WTC11 (cell line): ENCODE measurements around the gene PTPRU. TPM values are rescaled to one million over a fixed set of nuclear protein-coding genes. Genes with fewer than 3 reads are reported as not detected.

Experiments used
- ATAC-seq: fragments of 200-7000 bp; cut with Tn5 transposase; 2 replicates; pipeline ENCODE4 v1.10.0; 2021; ENCODE audit warnings: mild to moderate bottlenecking, moderate library complexity
- CTCF ChIA-PET: fragments of 300-600 bp; sonication (Branson Sonifier 250); formaldehyde crosslinking; loops from one replicate; lab custom pipeline; 2021; ENCODE audit warnings: antibody characterized with exemption; lab: Charles Lee
- POLR2A ChIA-PET: fragments of 350-600 bp; sonication (Branson Sonifier 250); formaldehyde crosslinking; loops from one replicate; lab custom pipeline; 2021; ENCODE audit warnings: antibody characterized with exemption; lab: Charles Lee
- DNase-seq: peaks from one replicate; pipeline ENCODE4 v3.0.0; 2021; ENCODE audit warnings: low spot score
- H3K27ac Mint-ChIP-seq: 2 replicates; pipeline ENCODE4 v1.8.0; 2021; ENCODE audit warnings: mixed read lengths
- H3K27me3 Mint-ChIP-seq: 2 replicates; pipeline ENCODE4 v1.8.0; 2021; ENCODE audit warnings: low read depth, mild to moderate bottlenecking, moderate library complexity, mixed read lengths
- H3K36me3 Mint-ChIP-seq: 2 replicates; pipeline ENCODE4 v1.8.0; 2021; ENCODE audit warnings: mixed read lengths
- H3K4me1 Mint-ChIP-seq: 2 replicates; pipeline ENCODE4 v1.8.0; 2022; ENCODE audit warnings: mixed read lengths
- H3K4me3 Mint-ChIP-seq: 2 replicates; pipeline ENCODE4 v1.8.0; 2021; ENCODE audit warnings: mild to moderate bottlenecking, moderate library complexity, mixed read lengths
- H3K9me3 Mint-ChIP-seq: 2 replicates; pipeline ENCODE4 v1.8.0; 2021; ENCODE audit warnings: mixed read lengths
- GABPB1 ChIP-seq: sonication (generic); formaldehyde crosslinking; IDR thresholded peaks from 2 replicates; pipeline ENCODE4 v1.8.1; 2023; ENCODE audit warnings: mild to moderate bottlenecking, missing genetic modification reagents
- GRHL2 ChIP-seq: fragments of 250-450 bp; sonication (Bioruptor Pico); IDR thresholded peaks from 2 replicates; pipeline ENCODE4 v1.8.0; 2022; ENCODE audit warnings: mild to moderate bottlenecking, moderate library complexity; ENCODE audit not compliant: insufficient replicate concordance, severe bottlenecking
- JUN ChIP-seq: sonication (generic); formaldehyde crosslinking; IDR thresholded peaks from 2 replicates; pipeline ENCODE4 v1.8.0; 2023; ENCODE audit warnings: mild to moderate bottlenecking, missing genetic modification reagents
- MXD4 ChIP-seq: fragments of 250-450 bp; sonication (Bioruptor Pico); IDR thresholded peaks from 2 replicates; pipeline ENCODE4 v1.8.0; 2021; ENCODE audit warnings: mild to moderate bottlenecking, moderate library complexity, borderline replicate concordance
- ZNF263 ChIP-seq: sonication (generic); formaldehyde crosslinking; IDR thresholded peaks from 2 replicates; pipeline ENCODE4 v1.8.1; 2022; ENCODE audit warnings: low read depth, mild to moderate bottlenecking, moderate library complexity, missing genetic modification reagents
- total RNA-seq: library from RNA; stranded (reverse); gene quantifications from 3 replicates; pipeline ENCODE4 v1.2.3, GENCODE V29; 2021
- TF ChIP-seq, protein P1 (sequence below): sonication (generic); formaldehyde crosslinking; IDR thresholded peaks from 2 replicates; pipeline ENCODE4 v1.8.1; 2022; ENCODE audit warnings: low read depth, mild to moderate bottlenecking, moderate library complexity, missing genetic modification reagents, borderline replicate concordance
- TF ChIP-seq, protein P2 (sequence below): sonication (generic); formaldehyde crosslinking; IDR thresholded peaks from 2 replicates; pipeline ENCODE4 v1.8.0; 2022; ENCODE audit warnings: missing genetic modification reagents
- TF ChIP-seq, protein P3 (sequence below): sonication (generic); formaldehyde crosslinking; IDR thresholded peaks from 2 replicates; pipeline ENCODE4 v1.8.1; 2022; ENCODE audit warnings: low read depth, missing genetic modification reagents, borderline replicate concordance
- TF ChIP-seq, protein P4 (sequence below): fragments of 250-450 bp; sonication (Bioruptor Pico); IDR thresholded peaks from 2 replicates; pipeline ENCODE4 v1.9.0; 2021; ENCODE audit warnings: mild to moderate bottlenecking
- TF ChIP-seq, protein P5 (sequence below): sonication (generic); formaldehyde crosslinking; IDR thresholded peaks from 2 replicates; pipeline ENCODE4 v1.8.0; 2023; ENCODE audit warnings: missing genetic modification reagents, mild to moderate bottlenecking, borderline replicate concordance
- TF ChIP-seq, protein P6 (sequence below): sonication (generic); formaldehyde crosslinking; IDR thresholded peaks from 2 replicates; pipeline ENCODE4 v1.8.1; 2023; ENCODE audit warnings: mild to moderate bottlenecking, missing genetic modification reagents
- TF ChIP-seq, protein P7 (sequence below): sonication (generic); formaldehyde crosslinking; IDR thresholded peaks from 2 replicates; pipeline ENCODE4 v1.8.0; 2022; ENCODE audit warnings: mild to moderate bottlenecking, missing genetic modification reagents
- TF ChIP-seq, protein P8 (sequence below): sonication (generic); formaldehyde crosslinking; IDR thresholded peaks from 2 replicates; pipeline ENCODE4 v1.8.1; 2023; ENCODE audit warnings: mild to moderate bottlenecking, missing genetic modification reagents, moderate library complexity
- TF ChIP-seq, protein P9 (sequence below): sonication (generic); formaldehyde crosslinking; IDR thresholded peaks from 2 replicates; pipeline ENCODE4 v1.8.1; 2022; ENCODE audit warnings: missing genetic modification reagents, borderline replicate concordance

PTPRU gene
- total RNA-seq, 1 experiment from 2014 or later, result 75.4 TPM

DNA sequence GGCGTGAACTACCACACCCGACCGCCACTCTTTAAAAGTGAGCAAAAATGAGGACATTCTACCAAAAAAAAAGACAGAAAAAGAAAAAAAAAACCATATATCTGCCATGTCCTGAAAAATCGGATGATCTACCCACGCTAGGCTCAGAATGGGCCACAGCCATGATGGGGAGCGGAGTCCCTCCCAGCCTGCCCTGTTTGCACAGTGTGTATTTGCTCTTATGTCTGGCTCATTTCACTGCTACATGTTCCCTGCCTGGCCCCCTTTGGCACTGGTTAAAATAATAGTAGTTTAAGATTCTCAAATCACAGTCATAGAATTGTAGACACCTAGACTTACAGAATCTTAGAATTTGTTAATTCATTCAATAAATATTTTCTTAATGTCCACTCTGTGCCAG lies 121.9 kb downstream of the PTPRU start (continued):
- TF ChIP-seq, protein P1, sequence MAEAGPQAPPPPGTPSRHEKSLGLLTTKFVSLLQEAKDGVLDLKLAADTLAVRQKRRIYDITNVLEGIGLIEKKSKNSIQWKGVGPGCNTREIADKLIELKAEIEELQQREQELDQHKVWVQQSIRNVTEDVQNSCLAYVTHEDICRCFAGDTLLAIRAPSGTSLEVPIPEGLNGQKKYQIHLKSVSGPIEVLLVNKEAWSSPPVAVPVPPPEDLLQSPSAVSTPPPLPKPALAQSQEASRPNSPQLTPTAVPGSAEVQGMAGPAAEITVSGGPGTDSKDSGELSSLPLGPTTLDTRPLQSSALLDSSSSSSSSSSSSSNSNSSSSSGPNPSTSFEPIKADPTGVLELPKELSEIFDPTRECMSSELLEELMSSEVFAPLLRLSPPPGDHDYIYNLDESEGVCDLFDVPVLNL, result no peak
- TF ChIP-seq, protein P2, sequence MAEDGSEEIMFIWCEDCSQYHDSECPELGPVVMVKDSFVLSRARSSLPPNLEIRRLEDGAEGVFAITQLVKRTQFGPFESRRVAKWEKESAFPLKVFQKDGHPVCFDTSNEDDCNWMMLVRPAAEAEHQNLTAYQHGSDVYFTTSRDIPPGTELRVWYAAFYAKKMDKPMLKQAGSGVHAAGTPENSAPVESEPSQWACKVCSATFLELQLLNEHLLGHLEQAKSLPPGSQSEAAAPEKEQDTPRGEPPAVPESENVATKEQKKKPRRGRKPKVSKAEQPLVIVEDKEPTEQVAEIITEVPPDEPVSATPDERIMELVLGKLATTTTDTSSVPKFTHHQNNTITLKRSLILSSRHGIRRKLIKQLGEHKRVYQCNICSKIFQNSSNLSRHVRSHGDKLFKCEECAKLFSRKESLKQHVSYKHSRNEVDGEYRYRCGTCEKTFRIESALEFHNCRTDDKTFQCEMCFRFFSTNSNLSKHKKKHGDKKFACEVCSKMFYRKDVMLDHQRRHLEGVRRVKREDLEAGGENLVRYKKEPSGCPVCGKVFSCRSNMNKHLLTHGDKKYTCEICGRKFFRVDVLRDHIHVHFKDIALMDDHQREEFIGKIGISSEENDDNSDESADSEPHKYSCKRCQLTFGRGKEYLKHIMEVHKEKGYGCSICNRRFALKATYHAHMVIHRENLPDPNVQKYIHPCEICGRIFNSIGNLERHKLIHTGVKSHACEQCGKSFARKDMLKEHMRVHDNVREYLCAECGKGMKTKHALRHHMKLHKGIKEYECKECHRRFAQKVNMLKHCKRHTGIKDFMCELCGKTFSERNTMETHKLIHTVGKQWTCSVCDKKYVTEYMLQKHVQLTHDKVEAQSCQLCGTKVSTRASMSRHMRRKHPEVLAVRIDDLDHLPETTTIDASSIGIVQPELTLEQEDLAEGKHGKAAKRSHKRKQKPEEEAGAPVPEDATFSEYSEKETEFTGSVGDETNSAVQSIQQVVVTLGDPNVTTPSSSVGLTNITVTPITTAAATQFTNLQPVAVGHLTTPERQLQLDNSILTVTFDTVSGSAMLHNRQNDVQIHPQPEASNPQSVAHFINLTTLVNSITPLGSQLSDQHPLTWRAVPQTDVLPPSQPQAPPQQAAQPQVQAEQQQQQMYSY (CRISPR knock-in tag), result no peak
- TF ChIP-seq, all 79 proteins: peak for 0

DNA sequence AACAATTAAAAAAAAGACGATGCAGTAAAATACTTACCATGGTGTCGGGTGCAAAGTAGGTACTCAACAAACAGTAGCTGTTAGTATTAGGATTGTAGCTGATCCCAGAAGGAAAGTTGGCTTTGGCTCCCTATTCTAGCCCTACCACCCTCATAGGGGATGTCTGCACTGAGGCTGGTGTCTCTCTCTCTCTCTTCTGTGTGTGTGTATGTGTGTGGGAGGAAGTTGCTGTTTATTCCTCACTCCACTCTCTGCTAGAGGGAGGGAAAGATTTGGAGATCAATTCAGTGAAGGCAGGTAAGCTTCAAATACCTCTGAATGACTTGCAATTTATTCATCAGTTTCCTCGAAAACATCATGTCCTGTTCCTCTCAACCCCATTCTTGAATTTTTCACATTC lies 124.4 kb downstream of the PTPRU start:
- CTCF ChIA-PET, result no interaction called here
- no peaks in the 10 kb centered on the region for H3K36me3 Mint-ChIP-seq
- no peak overlapping the region for H3K4me3 Mint-ChIP-seq
- POLR2A ChIA-PET, result no interaction called here
- H3K4me1 Mint-ChIP-seq, result peaks cover 8% of the 10 kb centered on the region
- DNase-seq, result no peak
- peaks cover 11% of the 10 kb centered on the region; the same call in 1 of the 2 replicates for H3K27me3 Mint-ChIP-seq
- H3K27ac Mint-ChIP-seq, result no peak overlapping the region
- 0 out of 2 replicates have a peak, but pooled peaks cover 3% of the 10 kb centered on the region for H3K9me3 Mint-ChIP-seq
- ATAC-seq, result no peak
- TF ChIP-seq MXD4 (no peak), GABPB1 (CRISPR knock-in tag) (no peak), JUN (CRISPR knock-in tag) (no peak), ZNF263 (CRISPR knock-in tag) (no peak), GRHL2 (no peak)
- TF ChIP-seq, protein P3, sequence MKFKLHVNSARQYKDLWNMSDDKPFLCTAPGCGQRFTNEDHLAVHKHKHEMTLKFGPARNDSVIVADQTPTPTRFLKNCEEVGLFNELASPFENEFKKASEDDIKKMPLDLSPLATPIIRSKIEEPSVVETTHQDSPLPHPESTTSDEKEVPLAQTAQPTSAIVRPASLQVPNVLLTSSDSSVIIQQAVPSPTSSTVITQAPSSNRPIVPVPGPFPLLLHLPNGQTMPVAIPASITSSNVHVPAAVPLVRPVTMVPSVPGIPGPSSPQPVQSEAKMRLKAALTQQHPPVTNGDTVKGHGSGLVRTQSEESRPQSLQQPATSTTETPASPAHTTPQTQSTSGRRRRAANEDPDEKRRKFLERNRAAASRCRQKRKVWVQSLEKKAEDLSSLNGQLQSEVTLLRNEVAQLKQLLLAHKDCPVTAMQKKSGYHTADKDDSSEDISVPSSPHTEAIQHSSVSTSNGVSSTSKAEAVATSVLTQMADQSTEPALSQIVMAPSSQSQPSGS (CRISPR knock-in tag), result no peak
- TF ChIP-seq, protein P4, sequence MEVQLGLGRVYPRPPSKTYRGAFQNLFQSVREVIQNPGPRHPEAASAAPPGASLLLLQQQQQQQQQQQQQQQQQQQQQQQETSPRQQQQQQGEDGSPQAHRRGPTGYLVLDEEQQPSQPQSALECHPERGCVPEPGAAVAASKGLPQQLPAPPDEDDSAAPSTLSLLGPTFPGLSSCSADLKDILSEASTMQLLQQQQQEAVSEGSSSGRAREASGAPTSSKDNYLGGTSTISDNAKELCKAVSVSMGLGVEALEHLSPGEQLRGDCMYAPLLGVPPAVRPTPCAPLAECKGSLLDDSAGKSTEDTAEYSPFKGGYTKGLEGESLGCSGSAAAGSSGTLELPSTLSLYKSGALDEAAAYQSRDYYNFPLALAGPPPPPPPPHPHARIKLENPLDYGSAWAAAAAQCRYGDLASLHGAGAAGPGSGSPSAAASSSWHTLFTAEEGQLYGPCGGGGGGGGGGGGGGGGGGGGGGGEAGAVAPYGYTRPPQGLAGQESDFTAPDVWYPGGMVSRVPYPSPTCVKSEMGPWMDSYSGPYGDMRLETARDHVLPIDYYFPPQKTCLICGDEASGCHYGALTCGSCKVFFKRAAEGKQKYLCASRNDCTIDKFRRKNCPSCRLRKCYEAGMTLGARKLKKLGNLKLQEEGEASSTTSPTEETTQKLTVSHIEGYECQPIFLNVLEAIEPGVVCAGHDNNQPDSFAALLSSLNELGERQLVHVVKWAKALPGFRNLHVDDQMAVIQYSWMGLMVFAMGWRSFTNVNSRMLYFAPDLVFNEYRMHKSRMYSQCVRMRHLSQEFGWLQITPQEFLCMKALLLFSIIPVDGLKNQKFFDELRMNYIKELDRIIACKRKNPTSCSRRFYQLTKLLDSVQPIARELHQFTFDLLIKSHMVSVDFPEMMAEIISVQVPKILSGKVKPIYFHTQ (CRISPR knock-in tag), result no peak
- TF ChIP-seq, protein P5, sequence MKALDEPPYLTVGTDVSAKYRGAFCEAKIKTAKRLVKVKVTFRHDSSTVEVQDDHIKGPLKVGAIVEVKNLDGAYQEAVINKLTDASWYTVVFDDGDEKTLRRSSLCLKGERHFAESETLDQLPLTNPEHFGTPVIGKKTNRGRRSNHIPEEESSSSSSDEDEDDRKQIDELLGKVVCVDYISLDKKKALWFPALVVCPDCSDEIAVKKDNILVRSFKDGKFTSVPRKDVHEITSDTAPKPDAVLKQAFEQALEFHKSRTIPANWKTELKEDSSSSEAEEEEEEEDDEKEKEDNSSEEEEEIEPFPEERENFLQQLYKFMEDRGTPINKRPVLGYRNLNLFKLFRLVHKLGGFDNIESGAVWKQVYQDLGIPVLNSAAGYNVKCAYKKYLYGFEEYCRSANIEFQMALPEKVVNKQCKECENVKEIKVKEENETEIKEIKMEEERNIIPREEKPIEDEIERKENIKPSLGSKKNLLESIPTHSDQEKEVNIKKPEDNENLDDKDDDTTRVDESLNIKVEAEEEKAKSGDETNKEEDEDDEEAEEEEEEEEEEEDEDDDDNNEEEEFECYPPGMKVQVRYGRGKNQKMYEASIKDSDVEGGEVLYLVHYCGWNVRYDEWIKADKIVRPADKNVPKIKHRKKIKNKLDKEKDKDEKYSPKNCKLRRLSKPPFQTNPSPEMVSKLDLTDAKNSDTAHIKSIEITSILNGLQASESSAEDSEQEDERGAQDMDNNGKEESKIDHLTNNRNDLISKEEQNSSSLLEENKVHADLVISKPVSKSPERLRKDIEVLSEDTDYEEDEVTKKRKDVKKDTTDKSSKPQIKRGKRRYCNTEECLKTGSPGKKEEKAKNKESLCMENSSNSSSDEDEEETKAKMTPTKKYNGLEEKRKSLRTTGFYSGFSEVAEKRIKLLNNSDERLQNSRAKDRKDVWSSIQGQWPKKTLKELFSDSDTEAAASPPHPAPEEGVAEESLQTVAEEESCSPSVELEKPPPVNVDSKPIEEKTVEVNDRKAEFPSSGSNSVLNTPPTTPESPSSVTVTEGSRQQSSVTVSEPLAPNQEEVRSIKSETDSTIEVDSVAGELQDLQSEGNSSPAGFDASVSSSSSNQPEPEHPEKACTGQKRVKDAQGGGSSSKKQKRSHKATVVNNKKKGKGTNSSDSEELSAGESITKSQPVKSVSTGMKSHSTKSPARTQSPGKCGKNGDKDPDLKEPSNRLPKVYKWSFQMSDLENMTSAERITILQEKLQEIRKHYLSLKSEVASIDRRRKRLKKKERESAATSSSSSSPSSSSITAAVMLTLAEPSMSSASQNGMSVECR (CRISPR knock-in tag), result no peak
- TF ChIP-seq, protein P6, sequence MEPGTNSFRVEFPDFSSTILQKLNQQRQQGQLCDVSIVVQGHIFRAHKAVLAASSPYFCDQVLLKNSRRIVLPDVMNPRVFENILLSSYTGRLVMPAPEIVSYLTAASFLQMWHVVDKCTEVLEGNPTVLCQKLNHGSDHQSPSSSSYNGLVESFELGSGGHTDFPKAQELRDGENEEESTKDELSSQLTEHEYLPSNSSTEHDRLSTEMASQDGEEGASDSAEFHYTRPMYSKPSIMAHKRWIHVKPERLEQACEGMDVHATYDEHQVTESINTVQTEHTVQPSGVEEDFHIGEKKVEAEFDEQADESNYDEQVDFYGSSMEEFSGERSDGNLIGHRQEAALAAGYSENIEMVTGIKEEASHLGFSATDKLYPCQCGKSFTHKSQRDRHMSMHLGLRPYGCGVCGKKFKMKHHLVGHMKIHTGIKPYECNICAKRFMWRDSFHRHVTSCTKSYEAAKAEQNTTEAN (CRISPR knock-in tag), result no peak
- TF ChIP-seq, protein P7, sequence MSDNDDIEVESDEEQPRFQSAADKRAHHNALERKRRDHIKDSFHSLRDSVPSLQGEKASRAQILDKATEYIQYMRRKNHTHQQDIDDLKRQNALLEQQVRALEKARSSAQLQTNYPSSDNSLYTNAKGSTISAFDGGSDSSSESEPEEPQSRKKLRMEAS (CRISPR knock-in tag), result no peak
- TF ChIP-seq, protein P8, sequence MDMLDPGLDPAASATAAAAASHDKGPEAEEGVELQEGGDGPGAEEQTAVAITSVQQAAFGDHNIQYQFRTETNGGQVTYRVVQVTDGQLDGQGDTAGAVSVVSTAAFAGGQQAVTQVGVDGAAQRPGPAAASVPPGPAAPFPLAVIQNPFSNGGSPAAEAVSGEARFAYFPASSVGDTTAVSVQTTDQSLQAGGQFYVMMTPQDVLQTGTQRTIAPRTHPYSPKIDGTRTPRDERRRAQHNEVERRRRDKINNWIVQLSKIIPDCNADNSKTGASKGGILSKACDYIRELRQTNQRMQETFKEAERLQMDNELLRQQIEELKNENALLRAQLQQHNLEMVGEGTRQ (CRISPR knock-in tag), result no peak
- TF ChIP-seq, protein P9, sequence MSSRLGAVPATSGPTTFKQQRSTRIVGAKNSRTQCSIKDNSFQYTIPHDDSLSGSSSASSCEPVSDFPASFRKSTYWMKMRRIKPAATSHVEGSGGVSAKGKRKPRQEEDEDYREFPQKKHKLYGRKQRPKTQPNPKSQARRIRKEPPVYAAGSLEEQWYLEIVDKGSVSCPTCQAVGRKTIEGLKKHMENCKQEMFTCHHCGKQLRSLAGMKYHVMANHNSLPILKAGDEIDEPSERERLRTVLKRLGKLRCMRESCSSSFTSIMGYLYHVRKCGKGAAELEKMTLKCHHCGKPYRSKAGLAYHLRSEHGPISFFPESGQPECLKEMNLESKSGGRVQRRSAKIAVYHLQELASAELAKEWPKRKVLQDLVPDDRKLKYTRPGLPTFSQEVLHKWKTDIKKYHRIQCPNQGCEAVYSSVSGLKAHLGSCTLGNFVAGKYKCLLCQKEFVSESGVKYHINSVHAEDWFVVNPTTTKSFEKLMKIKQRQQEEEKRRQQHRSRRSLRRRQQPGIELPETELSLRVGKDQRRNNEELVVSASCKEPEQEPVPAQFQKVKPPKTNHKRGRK (CRISPR knock-in tag), result no peak
